Suppressor macrophage (primary cell): Measurements from ENCODE around the gene LHFPL6.

ENCODE experiments used
- DNase-seq, 4 experiments: peaks; one replicate each; pipeline ENCODE4 v3.0.0-alpha.2; 2020 to 2022

LHFPL6 gene

GRCh38 chr13:39590466-39591036 is 12.4 kb downstream of the LHFPL6 start:
- no peak for DNase-seq

GRCh38 chr13:39588384-39588783 is 14.6 kb downstream of the LHFPL6 start:
- DNase-seq: peak in 1 of 4 experiments; percentile 4

- DNase-seq: no peak
Measured at GRCh38 chr13:39587939-39588338, 15.1 kb downstream of the LHFPL6 start.

GRCh38 chr13:39586958-39587605 is 15.9 kb downstream of the LHFPL6 start:
- no peak for DNase-seq

GRCh38 chr13:39586151-39586550 is 16.8 kb downstream of the LHFPL6 start:
- DNase-seq: no peak

- DNase-seq: no peak
Measured at GRCh38 chr13:39585219-39585618, 17.8 kb downstream of the LHFPL6 start.

- DNase-seq: no peak
Measured at GRCh38 chr13:39580881-39581575, 22.0 kb downstream of the LHFPL6 start.

GRCh38 chr13:39578821-39579291 is 24.1 kb downstream of the LHFPL6 start:
- no peak for DNase-seq

- no peak for DNase-seq
Measured at GRCh38 chr13:39577838-39578491, 25.0 kb downstream of the LHFPL6 start.

- no peak for DNase-seq
Measured at GRCh38 chr13:39577203-39577602, 25.8 kb downstream of the LHFPL6 start.

- DNase-seq: no peak
Measured at GRCh38 chr13:39575641-39576238, 27.3 kb downstream of the LHFPL6 start.

- no peak for DNase-seq
Measured at GRCh38 chr13:39571502-39572092, 31.4 kb downstream of the LHFPL6 start.

GRCh38 chr13:39567569-39567968 is 35.4 kb downstream of the LHFPL6 start:
- no peak for DNase-seq

GRCh38 chr13:39566216-39566869 is 36.6 kb downstream of the LHFPL6 start:
- DNase-seq: no peak

- DNase-seq: peak; percentile 2 to 40 (median 22)
Measured at GRCh38 chr13:39565036-39565949, 37.7 kb downstream of the LHFPL6 start.

GRCh38 chr13:39563470-39563735 is 39.6 kb downstream of the LHFPL6 start:
- DNase-seq: no peak

GRCh38 chr13:39561971-39562370 is 41.0 kb downstream of the LHFPL6 start:
- DNase-seq: no peak

GRCh38 chr13:39559847-39560246 is 43.1 kb downstream of the LHFPL6 start:
- peak in 1 of 4 experiments; percentile 14 for DNase-seq

- no peak for DNase-seq
Measured at GRCh38 chr13:39557285-39557955, 45.6 kb downstream of the LHFPL6 start.

GRCh38 chr13:39556866-39557265 is 46.1 kb downstream of the LHFPL6 start:
- DNase-seq: no peak

- no peak for DNase-seq
Measured at GRCh38 chr13:39554371-39554770, 48.6 kb downstream of the LHFPL6 start.
